ENCODE results near the gene MX2.

The MX2 gene

DNA sequence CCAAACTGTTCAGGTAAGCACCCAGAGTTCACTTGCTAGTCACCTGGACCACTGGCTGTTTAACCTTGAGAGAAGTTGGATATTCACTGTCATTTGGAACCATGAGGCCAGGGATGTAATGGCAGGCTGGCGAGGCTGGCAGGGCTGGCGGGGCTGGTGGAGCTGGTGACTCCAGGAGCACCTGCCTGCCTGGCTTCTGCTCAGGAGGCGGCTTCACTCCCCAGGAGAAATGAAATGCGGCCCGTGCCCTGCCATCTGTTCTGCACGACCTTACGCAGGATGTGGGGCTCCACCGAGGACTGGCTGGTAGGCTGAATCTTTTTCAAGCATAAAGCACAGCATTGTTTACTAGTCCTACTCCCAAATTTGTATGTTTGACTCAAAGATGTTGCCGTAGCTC is 41.5 kb downstream of the MX2 start:
- TF ChIP-seq, protein P1, sequence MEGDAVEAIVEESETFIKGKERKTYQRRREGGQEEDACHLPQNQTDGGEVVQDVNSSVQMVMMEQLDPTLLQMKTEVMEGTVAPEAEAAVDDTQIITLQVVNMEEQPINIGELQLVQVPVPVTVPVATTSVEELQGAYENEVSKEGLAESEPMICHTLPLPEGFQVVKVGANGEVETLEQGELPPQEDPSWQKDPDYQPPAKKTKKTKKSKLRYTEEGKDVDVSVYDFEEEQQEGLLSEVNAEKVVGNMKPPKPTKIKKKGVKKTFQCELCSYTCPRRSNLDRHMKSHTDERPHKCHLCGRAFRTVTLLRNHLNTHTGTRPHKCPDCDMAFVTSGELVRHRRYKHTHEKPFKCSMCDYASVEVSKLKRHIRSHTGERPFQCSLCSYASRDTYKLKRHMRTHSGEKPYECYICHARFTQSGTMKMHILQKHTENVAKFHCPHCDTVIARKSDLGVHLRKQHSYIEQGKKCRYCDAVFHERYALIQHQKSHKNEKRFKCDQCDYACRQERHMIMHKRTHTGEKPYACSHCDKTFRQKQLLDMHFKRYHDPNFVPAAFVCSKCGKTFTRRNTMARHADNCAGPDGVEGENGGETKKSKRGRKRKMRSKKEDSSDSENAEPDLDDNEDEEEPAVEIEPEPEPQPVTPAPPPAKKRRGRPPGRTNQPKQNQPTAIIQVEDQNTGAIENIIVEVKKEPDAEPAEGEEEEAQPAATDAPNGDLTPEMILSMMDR (IDR thresholded peaks at IDR 0.05; ENCODE audit: extremely low read depth, missing control alignments): no peak
- DNase-seq (ENCODE audit: low spot score): no peak

DNA sequence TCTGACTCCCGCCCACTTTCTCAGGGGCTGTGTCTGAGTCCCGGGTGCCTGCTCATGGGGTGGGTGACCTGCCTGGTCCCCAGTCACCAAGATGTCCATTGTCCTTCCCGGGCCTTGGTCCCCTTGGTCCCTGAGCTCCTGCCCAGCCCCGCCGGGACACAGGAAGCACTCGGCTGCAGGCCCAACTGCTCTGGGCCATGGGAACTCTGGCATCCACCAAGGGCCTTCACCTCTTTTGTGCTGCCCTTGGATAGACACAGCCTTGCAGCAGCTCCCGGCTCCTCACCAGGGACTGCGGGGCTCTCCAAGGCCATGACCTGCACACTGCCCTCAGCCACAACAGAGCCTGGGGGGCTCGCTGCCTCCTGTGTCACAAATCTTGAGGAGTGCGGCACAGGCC is 42.1 kb downstream of the MX2 start:
- DNase-seq (ENCODE audit: low spot score): no peak
- TF ChIP-seq, protein P1 (IDR thresholded peaks at IDR 0.05; ENCODE audit: extremely low read depth, missing control alignments): no peak

DNA sequence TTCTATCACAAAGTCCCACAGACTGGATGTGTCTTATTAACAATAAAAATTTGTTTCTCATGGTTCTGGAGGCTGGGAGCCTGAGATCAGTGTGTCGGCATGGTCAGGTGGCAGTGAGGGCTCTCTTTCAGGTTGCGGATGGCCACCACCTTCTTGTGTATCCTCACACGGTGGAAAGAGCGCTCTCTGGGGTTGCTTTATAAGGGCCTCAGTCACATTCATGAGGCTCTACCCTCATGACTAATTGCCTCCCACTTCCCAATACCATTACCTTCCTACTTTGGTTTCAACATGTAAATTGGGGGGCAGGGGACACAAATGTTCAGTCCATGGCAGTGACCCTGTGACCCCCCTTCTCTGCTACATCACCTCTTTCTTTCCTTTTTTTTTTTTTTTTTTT is 43.5 kb downstream of the MX2 start:
- DNase-seq (ENCODE audit: low spot score): no peak
- TF ChIP-seq, protein P1 (IDR thresholded peaks at IDR 0.05; ENCODE audit: extremely low read depth, missing control alignments): no peak

DNA sequence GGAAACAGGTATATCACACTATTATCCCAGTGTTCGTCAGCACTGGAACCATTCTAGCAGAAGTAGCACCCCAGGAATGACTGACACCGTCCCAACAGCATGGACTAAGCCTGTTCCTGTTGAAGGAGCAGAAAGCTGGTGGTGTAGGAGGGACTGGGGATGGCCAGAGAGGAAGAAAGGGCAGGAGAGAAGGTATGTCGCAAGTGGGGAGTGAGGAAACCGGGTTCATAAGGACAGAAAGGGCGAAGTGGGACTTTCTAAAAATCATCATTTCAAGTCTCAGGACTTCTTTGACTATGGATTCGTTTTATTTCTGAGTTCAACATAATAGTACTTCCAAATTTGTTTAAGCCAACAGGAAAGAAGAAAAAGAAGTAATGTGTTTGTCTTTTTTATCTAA is 44.5 kb downstream of the MX2 start:
- TF ChIP-seq, protein P1 (IDR thresholded peaks at IDR 0.05; ENCODE audit: extremely low read depth, missing control alignments): no peak
- no peak for DNase-seq (ENCODE audit: low spot score)

DNA sequence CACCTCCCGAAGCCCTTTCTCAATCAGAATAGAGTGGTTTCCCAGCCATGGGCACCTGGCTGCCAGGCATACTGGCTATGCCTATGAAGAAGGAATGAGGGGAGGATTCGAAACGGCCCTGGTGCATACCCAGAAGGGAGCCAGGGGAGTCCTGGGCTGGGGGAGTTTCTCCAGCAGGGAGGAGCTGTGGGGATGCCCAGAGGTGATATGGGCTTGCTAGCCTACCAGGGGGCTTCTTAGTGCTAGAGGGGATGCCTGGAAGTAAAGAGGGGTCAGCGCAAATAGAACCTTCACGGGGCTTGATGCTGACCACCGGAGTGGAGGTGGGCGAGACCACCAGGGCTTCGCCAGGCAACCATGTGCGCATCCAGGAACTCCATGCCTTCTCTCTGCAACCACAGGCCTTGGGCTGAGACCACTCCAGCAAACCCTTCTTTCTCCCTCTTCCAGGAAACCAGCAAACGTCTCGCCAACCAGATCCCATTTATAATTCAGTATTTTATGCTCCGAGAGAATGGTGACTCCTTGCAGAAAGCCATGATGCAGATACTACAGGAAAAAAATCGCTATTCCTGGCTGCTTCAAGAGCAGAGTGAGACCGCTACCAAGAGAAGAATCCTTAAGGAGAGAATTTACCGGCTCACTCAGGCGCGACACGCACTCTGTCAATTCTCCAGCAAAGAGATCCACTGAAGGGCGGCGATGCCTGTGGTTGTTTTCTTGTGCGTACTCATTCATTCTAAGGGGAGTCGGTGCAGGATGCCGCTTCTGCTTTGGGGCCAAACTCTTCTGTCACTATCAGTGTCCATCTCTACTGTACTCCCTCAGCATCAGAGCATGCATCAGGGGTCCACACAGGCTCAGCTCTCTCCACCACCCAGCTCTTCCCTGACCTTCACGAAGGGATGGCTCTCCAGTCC is 46.0 kb downstream of the MX2 start:
- no peak for DNase-seq (ENCODE audit: low spot score)
- TF ChIP-seq, protein P1 (IDR thresholded peaks at IDR 0.05; ENCODE audit: extremely low read depth, missing control alignments): no peak

DNA sequence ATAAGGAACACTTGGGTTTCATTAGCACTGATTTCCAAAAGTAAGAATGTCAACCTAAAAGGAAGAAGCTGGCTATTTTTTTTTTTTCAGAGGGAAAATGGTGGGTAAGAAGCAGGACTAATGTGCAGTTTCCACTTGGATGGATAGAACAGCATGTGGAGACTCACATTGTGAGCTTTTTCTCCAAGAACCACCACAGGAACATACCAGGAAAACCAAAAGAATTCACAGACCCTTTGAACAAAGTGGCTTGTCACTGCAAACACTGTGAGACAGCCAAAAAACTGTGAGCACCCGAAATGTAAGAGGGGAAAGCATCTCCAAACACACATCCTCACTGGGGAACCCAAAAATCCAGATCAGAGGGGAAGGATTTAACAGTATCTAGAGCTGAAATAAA is 48.5 kb downstream of the MX2 start:
- DNase-seq (ENCODE audit: low spot score): no peak
- TF ChIP-seq, protein P1 (IDR thresholded peaks at IDR 0.05; ENCODE audit: extremely low read depth, missing control alignments): no peak

DNA sequence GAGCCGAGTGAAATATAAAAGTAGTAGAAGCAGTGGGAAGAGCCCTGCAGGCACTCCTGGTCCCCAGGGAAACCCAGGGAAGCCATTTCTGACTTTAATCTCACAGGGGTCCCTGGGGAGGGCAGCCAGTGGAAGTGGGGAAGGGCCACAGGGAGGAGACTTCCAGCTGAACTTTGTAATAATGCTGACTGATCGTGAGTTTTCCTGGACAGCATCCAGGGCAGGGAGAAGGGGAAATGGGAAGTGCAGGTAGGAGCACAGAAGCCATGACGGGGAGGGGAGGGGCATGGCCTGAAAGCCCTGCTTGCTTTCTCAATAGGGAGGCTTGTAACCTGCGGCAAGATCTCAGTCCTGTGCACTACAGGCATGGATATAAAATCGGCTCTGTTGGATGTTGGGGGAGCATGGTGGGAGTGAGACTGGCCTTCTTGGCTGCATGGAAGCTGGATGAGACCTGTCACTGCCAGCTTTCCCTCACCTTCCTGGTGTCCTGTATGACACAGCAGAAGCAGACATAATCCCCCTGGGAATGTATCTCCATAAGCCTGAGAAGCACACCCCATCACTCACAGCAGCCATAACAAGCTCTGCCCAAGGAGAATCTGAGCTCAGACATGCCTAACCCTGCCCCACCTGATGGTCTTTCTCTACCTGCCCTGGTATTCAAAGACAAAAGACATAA is 49.1 kb downstream of the MX2 start:
- DNase-seq (ENCODE audit: low spot score): no peak
- TF ChIP-seq, protein P1 (IDR thresholded peaks at IDR 0.05; ENCODE audit: extremely low read depth, missing control alignments): no peak
